Measurements from ENCODE around the gene PBXIP1. TPM values are rescaled to one million over a fixed set of nuclear protein-coding genes. Genes with fewer than 3 reads are reported as not detected.

Gene PBXIP1
- total RNA-seq, 2 experiments from 2014 or later = 23.8 to 37.7 TPM

GRCh38 chr1:154944401-154945159 lies 11.3 kb downstream of the PBXIP1 start:
- Histone ChIP-seq H4K20me1 (ENCODE audit: insufficient read depth, low read length) (no peaks in the 10 kb centered on the region), H3K27ac (ENCODE audit: low read depth, low read length, poor library complexity, severe bottlenecking) (peak overlapping the region; percentile 98), H3K4me1 (ENCODE audit: insufficient read depth, low read length, poor library complexity, severe bottlenecking) (peaks cover 61% of the 10 kb centered on the region), H2AFZ (ENCODE audit: low read length) (no peak overlapping the region; the same call in 1 of the 2 replicates), H3K79me2 (ENCODE audit: insufficient read depth, low read depth, low read length) (peaks cover 28% of the 10 kb centered on the region; the same call in 1 of the 2 replicates), H3K36me3 (ENCODE audit: insufficient read depth, low read length) (peaks cover 25% of the 10 kb centered on the region), H3K9me3 (ENCODE audit: low read length) (no peaks in the 10 kb centered on the region), H3K9me2 (ENCODE audit: insufficient read depth, low read length) (no peaks in the 10 kb centered on the region), H3K4me3 (ENCODE audit: low read depth, low read length, poor library complexity, severe bottlenecking) (peak overlapping the region; percentile 67), H3K4me2 (ENCODE audit: low read length) (peak overlapping the region; percentile 99)
- intact Hi-C loops (cut with micrococcal nuclease; ENCODE audit: unreplicated experiment) = no loop called here
- CTCF ChIA-PET (ENCODE audit: unreplicated experiment) = interaction anchor here (0.8 to 2.2 kb wide), 3 partner anchors 10 to 117 kb away, joined by 3 to 13 read pairs (median 5); partner anchors contain the start of gene PBXIP1
- no TSS peak for BruUV-seq (replicated peaks)
- no peak for DNase-seq (ENCODE audit: low spot score)
- TF ChIP-seq EZH2phosphoT487 (IDR thresholded peaks at IDR 0.05; ENCODE audit: borderline replicate concordance, low read depth, low read length) = no peak
- TF ChIP-seq CTCF (conservative IDR thresholded peaks at IDR 0.05; ENCODE audit: low read length) = no peak
- POLR2A ChIA-PET = interaction anchor here (0.7 to 1.9 kb wide), 4 partner anchors 9 to 79 kb away, joined by 3 to 7 read pairs (median 4); partner anchors contain the start of genes KCNN3 and PMVK

- Histone ChIP-seq H4K20me1 (ENCODE audit: insufficient read depth, low read length) (no peaks in the 10 kb centered on the region), H3K9me3 (ENCODE audit: low read length) (no peaks in the 10 kb centered on the region), H3K36me3 (ENCODE audit: insufficient read depth, low read length) (peaks cover 25% of the 10 kb centered on the region), H3K9me2 (ENCODE audit: insufficient read depth, low read length) (no peaks in the 10 kb centered on the region), H3K27ac (ENCODE audit: low read depth, low read length, poor library complexity, severe bottlenecking) (peak overlapping the region; percentile 98), H2AFZ (ENCODE audit: low read length) (peak overlapping the region; percentile 55; the same call in 1 of the 2 replicates), H3K4me2 (ENCODE audit: low read length) (peak overlapping the region; percentile 99), H3K4me3 (ENCODE audit: low read depth, low read length, poor library complexity, severe bottlenecking) (peak overlapping the region; percentile 67), H3K79me2 (ENCODE audit: insufficient read depth, low read depth, low read length) (peaks cover 30% of the 10 kb centered on the region; the same call in 1 of the 2 replicates), H3K4me1 (ENCODE audit: insufficient read depth, low read length, poor library complexity, severe bottlenecking) (peaks cover 69% of the 10 kb centered on the region)
- DNase-seq (ENCODE audit: low spot score) = peak; percentile 67
- intact Hi-C loops (cut with micrococcal nuclease; ENCODE audit: unreplicated experiment) = no loop called here
- CTCF ChIA-PET (ENCODE audit: unreplicated experiment) = interaction anchor here (0.5 to 2.2 kb wide), 5 partner anchors 11 to 722 kb away, joined by 3 to 13 read pairs (median 5); partner anchors contain the start of gene PBXIP1
- no peak for TF ChIP-seq EZH2phosphoT487 (IDR thresholded peaks at IDR 0.05; ENCODE audit: borderline replicate concordance, low read depth, low read length)
- peak; percentile 99 for TF ChIP-seq CTCF (conservative IDR thresholded peaks at IDR 0.05; ENCODE audit: low read length)
- no TSS peak for BruUV-seq (replicated peaks)
- POLR2A ChIA-PET = interaction anchor here (0.6 to 1.9 kb wide), 5 partner anchors 8 to 274 kb away, joined by 3 to 7 read pairs (median 3); partner anchors contain the start of genes KCNN3 and PMVK
Observed at GRCh38 chr1:154943649-154944400, 12.1 kb downstream of the PBXIP1 start.

All from OCI-LY7 (cell line).